GM21515 (cell line): ENCODE measurements around the gene GPRIN2.
"Not testable (repeated sequence)": the region's sequence is repeated elsewhere in the genome, so short reads cannot be mapped to it uniquely, and the experiment has no call there.

Experiments
- ATAC-seq: cut with Tn5 transposase; IDR thresholded peaks from one replicate; pipeline ENCODE4 v1.9.1; 2021; ENCODE audit not compliant: unreplicated experiment

Gene GPRIN2

GRCh38 chr10:46570655-46571054 is 14.2 kb upstream of the GPRIN2 start:
- not testable (repeated sequence) for ATAC-seq

- ATAC-seq: not testable (repeated sequence)
Measured at GRCh38 chr10:46567151-46567550, 10.7 kb upstream of the GPRIN2 start.

- not testable (repeated sequence) for ATAC-seq
Measured at GRCh38 chr10:46565591-46566332, 9.3 kb upstream of the GPRIN2 start.

DNA sequence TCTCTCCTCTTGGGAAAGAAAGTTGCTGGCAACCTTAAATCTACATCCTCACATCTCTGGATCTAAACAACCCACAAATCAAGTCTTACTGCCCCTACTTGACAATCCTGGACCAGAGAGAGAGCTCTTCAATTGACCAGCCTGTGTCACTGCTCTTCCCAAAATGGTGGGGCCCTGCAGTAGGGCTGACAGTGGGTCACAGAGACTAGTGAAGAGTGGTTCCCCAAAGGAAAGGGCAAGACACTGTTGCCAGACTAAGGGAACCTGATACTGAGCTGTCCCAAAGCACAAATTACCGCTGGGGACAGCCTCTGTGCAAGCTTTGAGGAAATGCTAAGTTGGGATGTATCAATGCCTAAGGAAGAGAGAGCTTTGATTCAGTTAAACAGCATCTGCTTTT is 4.5 kb upstream of the GPRIN2 start:
- ATAC-seq: no peak

DNA sequence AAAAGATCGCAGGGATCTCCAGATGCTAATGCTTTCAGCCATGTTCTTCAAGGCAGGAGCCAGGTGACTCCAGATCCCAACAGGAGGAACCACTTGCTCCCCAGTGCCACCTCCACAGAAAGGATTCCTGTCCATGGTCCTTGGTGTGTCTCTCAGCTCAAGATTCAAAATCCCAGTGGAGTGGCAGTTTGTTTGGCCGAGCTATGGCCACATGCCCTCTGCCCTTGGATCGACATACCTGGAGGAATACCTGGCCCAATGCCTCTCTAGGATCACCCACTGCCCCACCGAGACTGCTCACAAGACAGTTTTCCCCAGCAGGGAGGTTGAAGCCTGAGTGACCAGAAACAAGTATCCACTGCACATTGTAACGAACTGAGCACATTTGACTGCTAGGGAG is 3.9 kb upstream of the GPRIN2 start:
- ATAC-seq: no peak

DNA sequence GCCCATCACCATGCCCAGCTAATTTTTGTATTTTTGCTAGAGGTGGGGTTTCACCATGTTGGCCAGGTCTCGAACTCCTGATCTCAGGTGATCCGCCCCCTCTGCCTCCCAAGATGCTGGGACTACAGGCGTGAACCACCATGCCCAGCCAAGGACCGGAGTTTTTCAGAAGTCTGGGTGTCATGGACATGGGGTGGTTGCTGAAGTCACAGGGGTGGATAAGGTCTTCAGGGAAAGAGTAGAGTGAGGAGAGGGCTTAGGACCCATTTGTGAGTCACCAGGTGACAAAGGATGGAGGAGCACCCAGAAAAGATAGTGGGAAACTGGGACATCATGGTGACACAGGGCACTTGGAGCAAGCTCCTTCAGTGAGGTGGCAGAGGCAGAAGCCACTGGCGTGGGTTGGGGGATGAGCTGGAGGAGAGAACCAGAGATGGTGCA is 2.8 kb upstream of the GPRIN2 start:
- ATAC-seq: no peak

DNA sequence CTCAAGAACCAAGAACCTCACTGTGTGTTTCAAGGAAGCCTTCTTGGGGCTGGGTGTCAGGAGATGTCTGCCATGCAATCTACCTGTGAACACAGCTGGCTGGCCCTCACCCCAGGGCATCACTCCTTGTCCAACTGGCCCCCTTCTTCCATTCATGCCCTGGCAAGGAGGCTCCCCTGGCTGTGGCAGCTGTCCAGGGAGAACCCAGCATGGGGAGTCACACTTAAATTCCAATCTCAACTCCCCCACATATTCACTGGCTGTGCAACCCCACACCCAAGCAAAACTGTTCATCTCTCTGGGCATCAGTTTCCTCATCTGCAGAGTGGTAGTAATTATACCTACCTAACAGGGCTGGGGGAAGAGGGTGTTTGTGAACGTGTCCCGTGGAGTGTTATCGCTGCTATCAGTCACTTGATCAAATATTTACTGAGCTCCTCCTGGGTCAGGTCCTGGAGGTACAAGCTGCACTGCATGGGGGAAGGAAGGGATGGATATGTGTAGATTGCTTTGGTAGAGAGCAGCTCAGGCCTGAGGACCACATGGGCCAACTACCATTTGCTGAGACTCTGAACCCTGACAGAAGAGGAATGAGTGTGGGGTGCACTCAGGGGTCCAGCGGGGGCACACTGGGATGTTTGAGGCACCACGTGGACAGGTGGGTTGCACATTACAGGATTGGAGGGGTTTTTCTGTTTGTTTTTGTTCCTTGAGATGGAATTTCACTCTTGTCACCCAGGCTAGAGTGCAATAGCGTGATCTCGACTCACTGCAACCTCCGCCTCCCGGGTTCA is 2.1 kb upstream of the GPRIN2 start:
- ATAC-seq: no peak

- ATAC-seq: no peak
Measured at GRCh38 chr10:46558122-46558391, 1.6 kb upstream of the GPRIN2 start.

DNA sequence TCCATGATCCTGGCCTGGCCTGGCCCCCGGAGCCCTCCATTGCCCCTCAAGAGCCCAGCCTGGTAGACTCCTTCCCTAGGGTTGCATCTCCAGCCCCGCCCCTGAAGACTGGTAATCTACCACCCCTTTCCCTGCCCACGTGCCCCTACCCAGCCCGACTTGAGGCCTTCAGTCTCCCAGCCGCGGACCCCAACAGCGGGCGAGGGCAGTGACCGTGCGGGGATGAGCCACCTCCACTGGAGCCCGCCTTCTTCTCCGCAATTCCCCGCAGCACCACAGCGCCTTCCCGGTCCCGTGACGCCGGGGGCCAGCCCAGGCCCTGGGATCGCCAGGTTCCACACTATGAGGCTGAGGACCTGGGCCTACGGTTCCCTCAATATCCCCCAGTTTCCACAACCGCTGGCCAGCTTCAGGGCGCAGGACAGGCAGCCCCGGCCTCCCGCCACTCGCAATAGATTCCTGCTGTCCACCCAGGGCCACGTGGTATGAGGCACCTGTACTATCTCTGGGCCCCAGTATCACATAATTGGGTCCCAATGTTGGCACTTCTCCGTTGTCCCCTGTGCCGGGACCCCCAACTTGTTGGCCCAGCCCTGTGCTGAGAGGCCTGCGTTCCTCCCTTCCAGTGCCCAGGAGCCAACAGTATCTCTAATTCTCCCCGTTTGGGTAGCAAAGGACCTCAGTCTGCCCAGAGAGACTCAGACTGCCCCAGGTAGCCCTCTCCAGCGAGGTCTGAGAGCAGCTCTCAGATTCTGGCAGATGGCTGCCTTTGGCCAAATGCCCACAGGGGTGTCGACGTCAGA is 1.1 kb upstream of the GPRIN2 start:
- ATAC-seq: no peak

- ATAC-seq: no peak
Measured at GRCh38 chr10:46555713-46556514, 544 bp downstream of the GPRIN2 start.

GRCh38 chr10:46555366-46555712 is 1.1 kb downstream of the GPRIN2 start:
- no peak for ATAC-seq

DNA sequence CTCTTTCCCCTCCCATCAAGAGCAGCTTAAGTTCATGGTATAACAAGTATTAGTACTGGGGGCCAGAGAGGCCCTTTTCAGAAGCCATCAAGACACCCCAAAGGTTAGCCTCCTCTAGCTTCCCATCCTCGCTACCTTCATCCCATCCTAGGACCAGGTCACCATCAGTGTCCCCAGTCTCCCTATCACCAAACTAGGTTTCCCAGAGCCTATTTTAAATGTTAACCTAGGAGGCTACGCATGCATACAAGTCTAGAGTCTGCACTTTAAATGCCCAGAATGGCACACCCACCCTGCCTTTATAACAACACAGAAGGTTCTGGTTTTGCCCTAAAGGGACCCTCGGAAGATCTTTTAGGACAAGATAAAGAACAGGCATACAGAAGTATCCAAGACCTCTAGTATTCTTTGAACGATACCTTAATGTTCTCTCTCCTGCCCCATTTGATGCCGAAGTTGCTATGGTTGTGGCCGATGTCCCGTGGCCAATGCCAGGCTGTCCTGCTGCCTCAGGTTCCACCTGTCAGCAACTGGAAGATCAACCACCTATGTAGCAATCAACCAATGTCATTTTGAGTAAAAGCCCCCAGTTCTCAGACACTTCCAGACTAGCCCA is 2.2 kb downstream of the GPRIN2 start:
- ATAC-seq: no peak

DNA sequence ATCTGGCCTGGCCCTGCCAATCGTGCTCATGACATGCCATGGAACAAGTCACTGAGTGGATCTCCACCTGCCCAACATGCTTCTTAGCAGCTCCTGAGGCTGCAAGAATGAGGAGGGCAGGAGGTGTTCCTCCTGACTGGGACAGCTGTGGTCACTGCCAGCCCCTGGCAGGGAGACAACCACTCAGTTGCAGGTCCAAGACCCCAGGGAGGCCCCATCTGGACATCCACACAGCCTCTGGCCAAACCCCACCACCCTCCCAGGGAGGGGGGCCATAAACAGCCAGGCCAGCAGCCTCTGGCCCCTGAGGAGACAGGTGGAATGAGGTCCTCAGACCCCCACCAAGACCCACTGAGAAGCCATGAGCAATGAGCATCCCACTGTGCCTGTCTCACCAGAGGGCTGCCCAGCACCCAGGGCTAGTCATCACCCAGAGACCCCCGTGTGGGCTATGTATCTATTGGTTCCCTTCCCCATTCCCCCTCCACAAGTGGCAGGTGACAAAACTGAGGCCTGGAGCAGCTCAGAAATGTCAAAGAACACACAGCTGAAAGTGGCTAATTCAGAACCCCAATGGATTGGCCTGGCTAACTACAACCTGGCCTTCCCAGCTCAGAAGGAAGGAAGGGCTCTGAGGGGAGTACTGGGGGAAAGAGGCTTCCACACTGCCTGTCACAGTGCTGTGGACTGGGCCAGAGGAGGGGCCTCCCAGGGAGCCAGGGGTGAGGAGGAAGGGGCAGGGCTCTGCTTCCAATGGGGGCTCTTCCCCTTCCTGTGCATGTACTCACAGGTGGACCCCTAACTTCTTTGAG is 3.0 kb downstream of the GPRIN2 start:
- no peak for ATAC-seq

DNA sequence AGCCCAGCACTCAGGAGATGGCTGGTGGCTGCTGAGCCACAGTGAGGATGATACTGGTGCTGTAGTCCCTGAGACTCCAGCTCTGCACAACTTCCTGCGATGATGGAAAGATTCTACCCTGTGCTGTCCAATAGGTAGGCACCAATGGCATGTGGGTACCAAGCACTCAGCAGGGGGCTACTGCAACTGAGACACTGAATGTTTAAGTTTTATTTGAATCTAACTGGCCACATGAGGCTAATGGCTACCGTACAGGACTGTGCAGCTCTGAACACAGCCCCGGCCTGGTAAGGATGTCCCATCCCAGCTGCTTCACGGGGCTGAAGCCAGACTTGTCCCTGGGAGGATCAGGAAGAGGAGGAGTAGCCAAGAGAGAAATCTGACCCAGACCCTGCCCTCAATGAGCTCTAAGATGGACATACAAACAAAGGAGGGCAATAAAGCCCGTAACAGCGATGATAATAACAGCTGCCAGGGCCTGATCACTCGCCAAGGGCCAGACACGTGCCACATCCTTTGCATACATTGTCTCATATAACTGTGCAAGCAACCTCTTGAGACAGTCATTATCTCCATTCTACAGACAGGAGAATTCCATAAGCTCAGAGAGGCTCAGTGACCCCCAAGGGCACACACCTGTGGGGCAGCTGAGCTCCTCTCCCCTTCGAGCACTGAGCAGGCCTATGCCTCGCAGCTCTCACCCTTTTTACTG is 3.8 kb downstream of the GPRIN2 start:
- ATAC-seq: no peak

- ATAC-seq: no peak
Measured at GRCh38 chr10:46551701-46552525, 4.5 kb downstream of the GPRIN2 start.

DNA sequence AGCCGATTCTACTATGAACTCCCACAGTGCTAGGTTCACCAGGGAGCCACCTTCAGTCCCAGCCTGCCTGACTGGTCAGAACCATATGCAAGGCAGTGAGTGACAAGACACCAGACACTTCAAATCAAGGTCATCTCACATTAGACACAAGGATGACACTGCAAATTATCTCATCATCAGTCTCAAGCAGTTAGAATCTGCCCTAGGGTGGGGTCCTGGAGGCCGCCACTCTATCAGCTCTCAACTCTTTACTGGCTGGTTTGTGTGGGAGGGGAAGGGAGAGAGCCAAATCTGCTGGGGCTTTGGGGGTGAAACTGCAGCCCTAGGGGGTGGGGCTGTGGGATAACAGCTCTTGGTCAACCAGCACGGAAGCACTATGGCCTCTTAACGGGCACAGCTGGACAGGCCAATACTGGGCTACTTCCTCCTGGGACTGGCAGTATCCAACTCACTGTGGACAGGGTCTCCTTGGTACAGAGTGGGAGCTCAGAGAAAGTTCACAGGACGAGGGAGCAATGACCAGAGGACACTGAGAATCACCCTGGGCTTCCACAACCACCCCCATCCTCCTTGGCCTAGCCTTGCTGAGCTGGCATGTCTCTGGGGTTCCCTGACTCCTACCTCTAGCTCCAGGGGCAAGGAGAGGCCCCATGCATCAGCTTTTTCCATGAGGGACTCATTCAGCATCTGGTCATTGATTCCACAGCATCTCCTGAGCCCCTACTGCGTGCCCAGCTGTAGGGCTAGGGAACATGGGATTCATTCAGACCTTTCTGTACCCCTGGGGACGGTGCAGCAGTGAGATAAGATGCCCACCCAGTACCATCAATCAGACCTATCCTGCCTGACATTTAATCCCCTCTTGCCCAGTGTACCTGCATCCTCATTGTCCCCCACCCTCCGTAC is 5.4 kb downstream of the GPRIN2 start:
- ATAC-seq: no peak

- no peak for ATAC-seq
Measured at GRCh38 chr10:46550076-46550790, 6.2 kb downstream of the GPRIN2 start.
